ENCODE results near the gene LOXHD1.

DNA sequence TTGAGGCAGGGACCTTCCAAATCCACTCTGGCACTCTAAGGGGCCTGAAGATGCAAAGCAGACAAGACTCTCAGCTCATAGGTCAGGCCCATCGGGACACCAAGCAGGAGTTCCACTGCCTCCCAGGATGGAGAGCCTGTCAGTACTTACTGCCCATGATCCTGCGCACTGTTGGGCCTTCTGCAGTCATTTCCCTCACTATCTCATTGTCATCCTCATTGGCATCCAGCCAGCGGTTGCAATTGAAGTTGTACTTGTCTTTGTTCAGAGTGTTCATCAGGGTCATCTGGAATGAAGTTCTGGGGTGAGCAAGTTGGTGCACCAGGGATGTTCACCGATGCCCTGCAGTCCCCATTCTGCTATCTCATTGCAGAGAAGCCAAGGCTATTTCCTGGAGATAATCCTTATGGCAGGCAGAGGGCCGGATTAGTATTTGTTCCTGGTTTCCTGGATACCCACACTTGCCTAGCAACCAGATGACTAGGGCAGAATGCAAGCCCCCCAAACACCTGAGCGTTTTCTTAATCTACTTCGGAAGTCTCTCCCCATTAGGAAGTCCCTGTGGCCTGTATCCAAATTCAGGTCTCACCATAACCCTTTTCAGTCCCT lies 65.1 kb downstream of the LOXHD1 start:
- TF ChIP-seq, protein P1, sequence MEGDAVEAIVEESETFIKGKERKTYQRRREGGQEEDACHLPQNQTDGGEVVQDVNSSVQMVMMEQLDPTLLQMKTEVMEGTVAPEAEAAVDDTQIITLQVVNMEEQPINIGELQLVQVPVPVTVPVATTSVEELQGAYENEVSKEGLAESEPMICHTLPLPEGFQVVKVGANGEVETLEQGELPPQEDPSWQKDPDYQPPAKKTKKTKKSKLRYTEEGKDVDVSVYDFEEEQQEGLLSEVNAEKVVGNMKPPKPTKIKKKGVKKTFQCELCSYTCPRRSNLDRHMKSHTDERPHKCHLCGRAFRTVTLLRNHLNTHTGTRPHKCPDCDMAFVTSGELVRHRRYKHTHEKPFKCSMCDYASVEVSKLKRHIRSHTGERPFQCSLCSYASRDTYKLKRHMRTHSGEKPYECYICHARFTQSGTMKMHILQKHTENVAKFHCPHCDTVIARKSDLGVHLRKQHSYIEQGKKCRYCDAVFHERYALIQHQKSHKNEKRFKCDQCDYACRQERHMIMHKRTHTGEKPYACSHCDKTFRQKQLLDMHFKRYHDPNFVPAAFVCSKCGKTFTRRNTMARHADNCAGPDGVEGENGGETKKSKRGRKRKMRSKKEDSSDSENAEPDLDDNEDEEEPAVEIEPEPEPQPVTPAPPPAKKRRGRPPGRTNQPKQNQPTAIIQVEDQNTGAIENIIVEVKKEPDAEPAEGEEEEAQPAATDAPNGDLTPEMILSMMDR (IDR thresholded peaks at IDR 0.05; ENCODE audit: low read depth, low read length): no peak
- TF ChIP-seq POLR2A (IDR thresholded peaks at IDR 0.05; ENCODE audit: extremely low read depth, insufficient read length) (no peak), MYC (IDR thresholded peaks at IDR 0.05; ENCODE audit: low read depth, low read length) (no peak)
- TF ChIP-seq, protein P2, sequence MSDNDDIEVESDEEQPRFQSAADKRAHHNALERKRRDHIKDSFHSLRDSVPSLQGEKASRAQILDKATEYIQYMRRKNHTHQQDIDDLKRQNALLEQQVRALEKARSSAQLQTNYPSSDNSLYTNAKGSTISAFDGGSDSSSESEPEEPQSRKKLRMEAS (IDR thresholded peaks at IDR 0.05; ENCODE audit: low read depth, low read length): no peak
